ENCODE data around the gene UBE2L5.
"Not testable (repeated sequence)": the region's sequence is repeated elsewhere in the genome, so short reads cannot be mapped to it uniquely, and the experiment has no call there.

UBE2L5 gene

DNA sequence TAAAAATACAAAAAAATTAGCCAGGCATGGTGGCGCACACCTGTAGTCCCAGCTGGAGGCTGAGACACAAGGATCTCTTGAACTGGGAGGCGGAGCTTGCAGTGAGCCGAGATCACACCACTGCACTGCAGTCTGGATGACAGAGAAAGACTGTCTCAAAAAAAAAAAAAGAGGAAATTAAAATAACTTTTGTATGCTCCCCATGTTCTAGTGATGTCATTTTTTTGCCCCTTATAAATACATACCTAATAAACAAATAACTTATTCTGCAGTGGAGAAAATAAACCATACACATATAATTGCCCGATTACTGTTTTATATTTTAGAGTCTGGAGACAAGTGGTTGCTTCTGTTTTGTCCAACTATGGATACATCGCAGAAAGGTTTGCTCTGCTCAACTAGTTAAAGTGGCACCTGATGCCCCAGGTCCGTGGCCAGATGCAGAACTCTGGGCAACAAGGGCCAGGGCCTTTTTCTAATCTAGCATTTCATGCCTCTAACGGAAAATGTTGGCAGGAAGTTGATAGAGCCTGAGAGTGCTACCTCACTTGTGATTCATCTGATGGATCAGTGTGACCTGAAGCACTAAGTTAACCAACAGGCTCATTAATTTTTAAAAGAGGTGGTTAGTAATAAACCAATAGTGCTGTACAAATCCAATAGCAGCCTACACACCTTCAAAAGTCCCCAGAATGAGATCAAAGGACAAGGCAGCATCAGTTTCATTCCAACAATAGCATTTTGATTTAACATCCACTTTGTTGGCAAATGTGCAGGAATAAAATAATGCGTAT lies 18.8 kb downstream of the UBE2L5 start:
- DNase-seq: no peak

DNA sequence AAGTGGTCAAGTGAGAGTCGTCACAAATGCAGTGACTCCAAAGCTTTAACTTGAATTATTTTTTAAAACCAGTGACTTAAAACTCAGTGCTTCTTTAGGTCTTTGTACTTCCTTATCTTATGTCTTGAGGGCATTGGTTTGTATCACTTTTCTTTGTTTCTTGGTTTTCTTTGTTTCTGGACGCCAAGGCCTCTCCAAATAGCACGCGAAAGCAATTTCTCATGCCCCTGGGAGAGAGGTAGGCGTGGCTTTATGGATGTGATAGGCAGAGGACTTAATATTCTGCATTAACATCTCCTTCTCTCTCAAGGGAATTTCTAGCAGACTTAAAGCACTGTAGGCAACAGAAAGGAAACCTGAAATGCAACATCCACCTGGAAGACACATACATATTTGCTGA lies 20.6 kb downstream of the UBE2L5 start:
- no peak for DNase-seq

DNA sequence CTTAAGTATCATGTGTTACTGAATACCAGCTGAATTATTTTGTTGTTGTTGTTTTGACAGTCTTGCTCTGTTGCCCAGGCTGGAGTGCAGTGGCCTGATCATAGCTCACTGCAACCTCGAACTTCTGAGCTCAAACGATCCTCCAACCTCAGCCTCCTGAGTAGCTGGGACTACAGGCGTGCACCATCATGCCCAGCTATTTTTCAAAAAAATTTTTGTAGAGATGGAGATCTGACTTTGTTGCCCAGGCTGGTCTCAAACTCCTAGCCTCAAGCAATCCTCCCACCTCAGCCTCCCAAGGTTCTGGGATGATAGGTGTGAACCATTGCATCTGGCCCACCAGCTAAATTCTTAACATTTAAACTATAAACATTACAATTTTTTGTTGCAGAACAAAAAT lies 21.2 kb downstream of the UBE2L5 start:
- DNase-seq: not testable (repeated sequence)

DNA sequence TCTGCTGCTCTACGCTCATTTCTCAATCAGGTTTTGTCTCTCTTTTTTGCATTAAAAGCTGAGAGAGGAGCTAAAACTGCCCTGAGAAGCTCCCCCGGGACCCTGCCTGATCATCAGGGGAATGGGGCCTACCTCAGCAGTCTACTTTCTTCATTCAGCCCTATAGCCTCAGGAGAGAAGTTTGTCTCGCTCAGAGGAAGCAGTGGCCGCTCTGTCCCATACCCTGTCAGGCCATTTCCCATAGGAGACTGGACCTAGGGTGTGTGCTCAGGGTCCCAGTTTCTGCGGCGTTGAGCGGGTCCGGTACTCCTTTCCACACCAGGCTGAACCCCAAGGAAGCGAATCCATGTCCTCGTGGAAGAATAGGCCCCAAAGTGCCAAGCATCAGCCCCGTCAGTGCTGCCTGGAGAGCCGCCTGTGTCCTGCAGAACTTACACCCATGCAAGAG lies 21.7 kb downstream of the UBE2L5 start:
- no peak for DNase-seq

DNA sequence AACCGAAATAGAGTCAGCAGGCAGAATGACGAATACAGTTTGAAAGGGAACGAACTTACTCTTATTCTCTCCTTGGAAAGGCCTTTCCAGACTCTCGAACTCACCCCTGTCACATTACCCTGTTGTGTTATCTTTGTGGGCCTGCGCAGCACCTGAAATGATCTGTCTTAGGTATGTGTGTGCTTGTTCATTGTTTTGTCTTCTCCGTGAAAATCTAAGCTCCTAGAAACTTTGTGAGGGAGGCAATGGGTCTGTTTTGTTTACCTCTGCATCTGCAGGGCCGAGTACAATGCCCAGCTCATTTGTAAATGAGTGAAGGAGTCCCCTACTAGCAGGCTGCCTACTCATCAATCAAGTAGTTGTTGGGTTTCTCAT lies 23.8 kb downstream of the UBE2L5 start:
- DNase-seq: no peak

DNA sequence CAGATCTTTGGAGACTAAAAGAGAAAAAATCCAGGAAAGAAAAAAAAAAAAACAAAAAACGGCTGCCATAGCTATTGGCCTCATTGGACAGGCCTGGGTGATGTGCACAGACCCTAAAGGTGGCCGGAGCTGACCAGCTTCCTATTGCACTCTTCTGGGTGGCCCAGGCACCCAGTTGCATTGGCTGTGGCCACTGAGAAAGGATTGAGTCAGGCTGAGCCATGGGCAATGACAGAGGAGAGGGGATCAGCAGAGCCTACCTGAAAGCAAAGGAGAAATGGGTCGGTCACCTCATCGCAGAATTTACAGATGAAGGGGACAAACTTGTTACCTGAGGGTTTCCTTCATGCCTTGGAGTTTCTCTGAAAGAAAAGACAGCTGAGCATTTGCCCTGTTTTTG lies 26.1 kb downstream of the UBE2L5 start:
- no peak for DNase-seq

DNA sequence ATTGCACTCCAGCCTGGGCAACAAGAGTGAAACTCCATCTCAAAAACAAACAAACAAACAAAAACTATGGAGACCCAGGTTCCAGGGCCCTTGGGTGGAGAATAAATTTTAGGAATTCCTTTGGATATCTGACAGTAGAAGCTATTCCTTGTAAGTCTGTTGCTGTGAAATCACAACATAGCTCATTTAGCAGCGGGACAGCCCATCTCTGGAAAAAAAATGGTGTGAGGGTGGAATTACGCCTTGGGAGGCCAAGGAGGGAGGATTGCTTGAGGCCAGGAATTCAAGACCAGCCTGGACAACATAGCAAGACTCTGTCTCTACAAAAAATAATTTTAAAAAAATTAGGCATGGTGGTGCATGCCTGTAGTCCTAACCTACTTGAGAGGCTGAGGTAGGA lies 27.8 kb downstream of the UBE2L5 start:
- DNase-seq: no peak

DNA sequence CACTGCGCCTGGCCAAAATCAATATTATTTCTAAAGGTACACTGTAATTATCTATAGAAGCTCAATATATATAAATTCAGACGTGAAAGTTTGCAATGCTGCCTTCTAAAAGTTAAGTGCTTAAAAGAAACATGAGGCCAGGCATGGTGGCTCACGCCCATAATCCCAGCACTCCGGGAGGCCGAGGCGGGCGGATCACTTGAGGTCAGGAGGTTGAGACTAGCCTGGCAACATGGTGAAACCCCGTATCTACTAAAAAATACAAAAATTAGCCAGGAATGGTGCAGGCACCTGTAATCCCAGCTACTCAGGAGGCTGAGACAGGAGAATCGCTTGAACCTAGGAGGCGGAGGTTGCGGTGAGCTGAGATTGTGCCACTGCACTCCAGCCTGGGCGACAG lies 29.2 kb downstream of the UBE2L5 start:
- not testable (repeated sequence) for DNase-seq

DNA sequence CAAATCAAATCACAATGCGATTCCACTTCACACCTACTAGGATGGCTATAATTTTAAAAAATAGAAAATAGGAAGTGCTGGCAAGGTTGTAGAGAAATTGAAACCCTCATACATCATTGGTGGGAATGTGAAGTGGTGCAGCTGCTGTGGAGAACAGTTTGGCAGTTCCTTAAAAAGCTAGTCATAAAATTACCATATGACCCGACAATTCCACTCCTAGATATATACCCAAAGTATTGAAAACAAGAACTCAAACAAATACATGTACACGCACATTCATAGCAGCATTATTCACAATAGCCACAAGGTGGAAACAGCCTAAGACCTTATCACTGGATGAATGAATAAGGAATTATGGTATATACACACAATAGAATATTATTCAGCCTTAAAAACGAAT lies 31.4 kb downstream of the UBE2L5 start:
- DNase-seq: no peak

DNA sequence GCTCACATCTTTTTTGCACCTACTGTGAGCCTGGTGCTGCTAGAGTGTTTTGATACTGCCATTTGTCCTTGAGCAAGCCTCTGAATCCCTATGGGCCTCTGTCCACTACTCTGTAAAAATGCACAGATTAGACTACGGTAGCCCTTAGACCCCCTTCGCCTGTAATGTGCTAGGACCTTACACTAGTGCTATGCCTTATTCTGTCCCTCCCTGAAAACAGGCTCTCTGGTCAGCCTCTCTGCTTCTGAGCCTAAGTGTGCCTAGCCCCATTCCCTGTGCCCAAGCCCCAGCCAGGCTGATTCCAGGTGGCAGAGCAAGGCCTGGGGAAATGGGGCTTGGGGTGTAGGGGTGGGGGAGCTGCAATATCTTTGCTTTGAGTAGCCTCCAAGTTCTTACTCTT lies 32.7 kb downstream of the UBE2L5 start:
- no peak for DNase-seq

DNA sequence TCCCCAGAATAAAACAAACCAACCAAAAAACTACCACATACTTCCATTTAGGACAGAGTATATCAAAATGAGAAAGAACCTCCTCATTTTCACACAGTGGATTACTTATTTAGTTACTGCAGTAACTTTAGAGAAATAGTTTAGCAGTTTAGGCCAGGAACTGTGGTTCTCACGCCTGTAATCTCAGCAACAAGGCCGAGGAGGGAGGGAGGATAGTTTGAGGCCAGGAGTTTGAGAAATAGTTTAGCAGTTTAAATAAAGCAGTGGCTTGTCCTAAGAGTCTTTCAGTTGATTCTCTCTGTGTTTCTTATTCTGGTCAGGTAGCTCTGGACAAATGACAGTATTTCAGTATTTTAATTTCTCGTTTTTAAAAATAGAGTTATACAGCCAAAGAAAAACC lies 34.0 kb downstream of the UBE2L5 start:
- no peak for DNase-seq

DNA sequence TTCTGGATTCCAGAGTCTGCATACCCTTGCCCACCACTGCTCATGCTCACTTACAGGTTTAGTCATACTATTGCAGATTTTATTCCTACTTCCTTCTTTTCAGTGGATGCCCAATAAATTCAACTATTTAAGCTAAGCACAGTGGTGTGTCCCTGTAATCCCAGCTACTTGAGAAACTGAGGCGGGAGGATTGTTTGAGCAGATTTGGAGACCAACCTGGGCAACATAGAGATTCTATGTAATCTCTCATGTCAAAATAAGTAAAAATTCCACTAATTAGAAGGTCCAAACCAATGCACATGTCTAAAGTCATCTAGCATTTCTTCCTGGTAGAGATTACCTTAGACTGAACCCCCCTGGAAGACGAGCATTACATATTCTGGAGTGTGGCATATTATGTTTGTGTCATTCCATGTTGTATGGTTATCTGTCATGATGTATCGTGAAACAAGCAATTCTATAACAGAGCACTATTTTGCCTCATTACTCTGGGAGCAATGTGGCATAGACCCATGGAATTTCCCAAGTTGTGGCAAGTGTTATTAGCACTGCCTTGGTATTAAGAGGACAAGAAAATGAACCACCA lies 35.1 kb downstream of the UBE2L5 start:
- DNase-seq: no peak

DNA sequence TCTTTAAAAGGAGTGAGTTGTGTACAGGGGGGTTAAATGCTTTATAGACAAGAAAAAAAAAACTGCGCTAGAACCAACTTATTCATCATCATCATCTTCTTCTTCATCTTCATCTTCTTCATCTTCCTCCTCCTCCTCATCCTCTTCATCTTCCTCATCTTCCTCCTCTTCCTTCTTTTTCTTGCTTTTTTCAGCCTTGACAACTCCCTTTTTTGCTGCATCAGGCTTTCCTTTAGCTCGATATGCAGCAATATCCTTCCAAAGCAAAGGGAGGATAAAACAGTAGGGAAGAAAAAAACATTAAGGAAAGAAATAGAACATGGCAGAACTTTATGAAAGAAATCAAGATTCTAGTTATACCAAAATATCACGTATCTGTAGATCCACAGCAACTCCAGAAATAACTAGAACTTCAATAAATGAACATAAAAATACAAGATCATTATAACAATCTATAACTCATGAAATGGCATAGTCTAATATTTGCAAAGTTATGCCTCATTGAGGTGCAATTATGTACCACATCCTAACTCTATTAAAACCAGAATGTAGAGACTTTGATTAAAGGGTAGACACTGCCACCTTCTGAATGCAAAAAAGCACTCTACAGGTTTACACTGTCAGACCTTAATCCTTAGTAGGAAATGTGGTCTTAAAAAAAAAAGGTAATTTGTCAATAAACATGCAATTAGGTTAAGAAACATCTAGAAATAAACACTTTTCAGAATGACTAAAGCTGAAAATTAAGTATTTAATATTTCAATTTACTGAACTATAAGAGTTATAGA lies 39.2 kb downstream of the UBE2L5 start:
- not testable (repeated sequence) for DNase-seq

DNA sequence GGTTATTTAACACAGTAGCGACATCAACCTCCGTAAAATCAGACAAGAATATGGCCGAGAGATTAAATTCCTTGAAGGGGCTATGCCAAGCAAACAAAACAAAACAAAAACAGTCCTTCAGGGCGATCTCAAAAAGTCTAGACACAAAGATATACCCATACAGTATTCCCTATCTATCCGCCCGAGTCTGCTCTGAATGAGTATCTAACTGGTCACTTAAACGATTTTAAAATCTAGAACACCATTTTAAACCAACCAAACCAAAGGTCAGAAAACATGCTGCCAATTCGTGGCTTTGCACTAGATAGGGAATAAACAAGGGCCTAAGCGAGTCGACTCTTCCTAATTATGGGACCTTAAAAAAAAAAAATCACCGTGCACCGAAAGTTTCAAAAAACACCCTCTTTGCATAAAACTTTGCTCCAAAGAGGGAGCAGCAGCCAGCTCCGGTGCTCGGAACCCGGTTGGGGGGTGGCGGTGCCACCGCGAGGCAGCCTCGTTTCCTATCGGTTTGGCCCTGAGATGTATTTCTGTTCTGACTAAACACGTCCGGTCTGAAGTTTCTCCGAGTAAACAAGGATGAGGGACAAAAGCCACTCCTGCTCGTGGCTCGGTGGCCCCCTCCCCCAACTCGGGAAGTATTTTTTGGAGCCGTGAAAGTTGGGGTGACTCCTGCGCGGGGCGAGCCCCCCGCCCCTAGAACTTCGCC lies 41.6 kb downstream of the UBE2L5 start:
- DNase-seq: peak in 1 of 2 experiments; percentile 45

DNA sequence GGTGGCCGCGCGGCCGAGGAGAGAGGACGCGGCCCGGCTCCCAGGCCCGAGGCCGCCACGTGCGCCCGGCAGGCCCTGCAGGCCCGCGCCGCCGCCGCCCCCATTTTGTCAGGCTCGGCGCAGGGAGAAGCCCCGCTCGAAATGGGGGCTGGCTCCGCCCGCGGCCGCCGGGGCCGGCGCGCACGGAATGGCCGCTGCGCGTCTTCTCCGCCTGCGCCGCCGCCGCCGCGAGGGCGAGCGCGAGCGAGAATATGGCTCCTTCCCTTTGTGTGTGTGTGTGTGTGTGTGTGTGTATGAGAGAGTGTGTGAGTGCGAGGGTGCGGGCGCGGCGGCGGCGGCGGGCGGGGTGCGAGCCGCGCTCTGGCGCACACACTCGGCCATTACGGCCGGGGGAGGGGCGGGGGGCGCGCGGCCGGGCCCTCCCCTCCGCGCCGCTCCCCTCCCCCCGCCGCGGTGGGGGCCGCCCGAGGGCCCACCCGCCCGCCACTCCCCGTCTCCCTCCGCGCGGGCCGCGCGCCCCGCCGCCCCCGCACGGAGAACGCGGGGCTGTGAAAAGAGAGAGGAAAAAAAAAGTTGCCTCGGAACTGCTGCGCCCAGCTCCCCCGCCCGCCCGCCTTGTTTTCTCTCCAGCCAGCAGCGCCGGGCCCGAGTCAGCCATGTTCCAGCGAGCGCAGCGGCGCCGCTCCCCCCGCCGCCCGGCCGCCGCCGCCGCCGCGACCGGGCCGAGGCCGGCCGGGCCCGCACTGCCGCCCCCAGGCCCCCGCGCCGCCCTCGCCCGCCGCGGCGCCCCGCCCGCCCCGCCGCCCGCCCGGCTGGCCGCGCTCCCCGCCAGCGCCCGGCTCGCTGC lies 42.4 kb downstream of the UBE2L5 start:
- DNase-seq: peak in 1 of 2 experiments; percentile 88

DNA sequence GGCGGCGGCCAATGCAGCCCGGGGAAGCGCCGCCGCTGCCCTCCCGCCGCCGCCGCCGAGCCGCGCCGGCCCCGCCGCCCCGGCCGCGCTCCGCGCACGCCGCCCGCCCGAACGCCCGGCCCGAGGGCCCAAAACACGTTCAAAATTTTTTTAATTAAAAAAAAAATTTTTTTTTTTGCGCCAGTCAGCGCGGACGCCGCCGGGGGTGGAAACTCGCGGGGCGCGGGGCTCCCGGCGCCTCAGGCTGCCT lies 43.0 kb downstream of the UBE2L5 start:
- DNase-seq: no peak

DNA sequence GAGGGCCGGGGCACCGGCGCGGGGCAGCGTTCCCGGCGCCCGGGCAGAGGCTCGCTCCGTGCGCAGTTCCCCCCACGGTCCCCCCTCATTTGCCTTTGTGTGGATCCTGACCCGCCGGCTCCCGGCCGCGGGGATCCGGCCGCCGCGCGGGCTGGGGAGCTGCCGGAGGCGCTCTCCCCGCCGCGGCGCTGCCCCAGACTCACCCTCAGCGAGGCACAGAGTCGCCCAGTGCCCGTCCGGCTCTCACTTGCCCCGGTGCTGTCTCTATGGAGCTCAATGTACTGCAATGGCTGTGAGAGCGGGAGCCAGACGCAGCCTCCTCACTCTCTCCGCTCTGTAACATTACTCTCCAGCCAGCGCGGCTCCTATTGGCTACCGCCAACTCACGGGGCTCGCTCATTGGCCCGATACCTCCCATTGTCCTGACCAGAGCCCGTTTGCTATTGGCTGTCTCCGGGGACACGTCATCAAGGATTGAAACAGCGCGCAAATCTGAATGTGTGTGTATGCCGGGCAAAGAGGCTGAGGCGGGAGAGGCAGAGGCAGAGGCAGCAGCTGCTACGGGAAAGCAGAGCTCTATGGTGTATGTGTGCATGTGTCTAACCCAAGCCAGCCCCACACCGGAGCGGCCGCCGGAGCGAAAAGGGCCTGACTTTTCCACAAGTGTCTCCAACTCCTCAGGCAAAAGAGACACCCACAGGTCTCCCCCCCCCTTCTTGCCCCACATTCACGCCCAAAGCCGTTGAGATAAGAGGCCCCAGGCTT lies 43.5 kb downstream of the UBE2L5 start, which contains the start of gene HMGB1:
TSS of gene HMGB1 (minus strand) at position 344 of the 765 bp plus-strand sequence. CDS start 2,256 bp downstream, outside the sequence.
- DNase-seq: peak; percentile 94 to 98

DNA sequence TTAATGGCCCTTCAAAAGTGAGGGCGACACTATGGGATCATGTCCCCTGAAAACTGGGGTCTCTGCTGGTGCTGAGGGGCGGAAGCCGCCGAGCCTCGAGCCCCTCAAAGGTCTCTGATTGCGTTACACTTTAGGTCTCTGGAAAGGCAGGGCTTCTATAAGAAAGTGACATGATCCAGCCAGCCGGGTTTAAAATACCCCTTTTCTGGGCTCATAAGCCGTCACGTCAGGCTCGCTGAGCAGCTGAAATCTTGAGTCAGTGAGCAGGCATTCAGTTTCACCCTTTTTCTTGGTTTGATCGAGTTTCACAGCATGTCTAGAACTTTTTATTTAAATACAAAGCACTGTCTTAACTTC lies 44.0 kb downstream of the UBE2L5 start:
- peak in 1 of 2 experiments; percentile 24 for DNase-seq

DNA sequence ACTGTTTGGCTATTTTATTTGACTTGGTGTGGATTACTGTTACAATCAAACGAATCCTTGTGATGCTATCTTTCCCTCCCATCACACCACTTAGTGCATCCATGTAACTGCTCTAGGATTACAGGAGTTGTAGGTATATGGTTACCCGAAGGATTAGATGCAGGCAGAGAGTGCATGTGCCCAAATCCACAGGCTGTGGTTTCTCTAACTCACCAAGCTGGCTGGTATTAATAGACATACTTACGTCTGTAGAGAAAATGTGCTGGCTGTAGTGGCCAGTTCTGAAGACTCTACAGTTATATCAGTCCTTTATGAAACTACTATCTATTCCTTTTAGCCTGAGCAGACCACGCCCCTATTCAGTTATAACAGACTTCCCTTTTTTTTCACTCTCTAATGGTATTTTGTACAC lies 44.6 kb downstream of the UBE2L5 start:
- no peak for DNase-seq

DNA sequence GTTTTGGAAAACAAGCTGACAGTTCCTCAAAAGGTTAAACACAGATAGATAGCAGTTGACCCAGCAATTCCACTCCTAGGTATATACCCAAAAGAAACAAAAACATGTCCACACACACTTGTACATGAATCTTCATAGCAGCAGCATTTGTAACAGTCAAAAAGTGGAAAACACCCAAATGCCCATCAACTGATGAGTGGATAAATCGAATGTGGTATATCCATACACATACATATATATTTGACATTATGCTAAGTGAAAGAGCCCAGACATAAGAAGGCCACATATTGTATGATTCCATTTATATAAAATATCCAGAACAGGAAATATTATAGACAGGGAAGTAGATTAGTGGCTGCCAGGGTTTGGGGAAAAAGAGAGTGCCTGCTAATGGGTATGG lies 51.4 kb downstream of the UBE2L5 start:
- no peak for DNase-seq

DNA sequence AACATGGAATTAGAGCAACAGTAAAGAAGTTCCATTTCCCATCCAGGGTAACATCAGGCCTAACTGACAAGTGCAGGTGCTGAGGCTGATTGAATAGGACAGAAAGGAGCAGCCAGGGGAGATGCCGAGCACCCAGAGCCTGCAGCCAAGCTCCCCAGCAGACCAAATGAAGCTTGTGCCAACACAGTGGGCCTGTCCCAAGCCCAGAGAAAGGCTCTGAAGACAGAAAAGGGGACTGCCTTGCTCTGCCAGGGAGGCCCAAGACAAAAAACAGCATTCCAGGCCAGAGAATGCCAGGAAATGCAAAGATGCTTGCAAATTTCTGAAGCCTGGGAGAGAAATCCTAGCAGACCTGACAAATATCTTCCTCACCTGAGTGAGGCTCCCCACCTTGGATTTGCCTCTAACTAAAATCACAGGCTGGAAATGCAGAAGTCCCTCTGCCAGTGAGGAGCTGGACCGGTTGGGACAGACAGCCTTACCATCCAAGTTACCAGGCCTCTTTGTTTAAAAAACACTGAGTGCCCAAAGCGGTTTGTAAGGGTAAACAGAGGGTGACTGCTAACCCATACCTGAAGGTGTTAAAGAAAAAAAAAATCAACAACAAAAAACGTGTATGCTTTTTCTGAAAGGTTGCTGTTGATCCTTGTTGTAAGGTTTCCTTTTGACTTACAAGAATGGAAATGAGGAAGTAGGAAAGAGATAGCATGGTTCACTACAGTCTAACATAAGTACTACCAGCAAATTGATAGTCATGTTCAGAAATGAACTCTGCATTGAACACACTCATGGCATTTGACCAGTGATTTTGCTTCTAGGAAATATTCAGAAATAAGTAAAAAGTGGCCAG lies 55.3 kb downstream of the UBE2L5 start:
- DNase-seq: no peak
